A673 (cell line): ENCODE measurements around the gene SMAD3. TPM values are rescaled to one million over a fixed set of nuclear protein-coding genes. Genes with fewer than 3 reads are reported as not detected.

Experiments used
- BruUV-seq: library from RNA; stranded (reverse); fragments of 400-500 nt; replicated peaks from 2 replicates; lab custom pipeline; 2021; lab: Mats Ljungman, UMichigan
- CTCF ChIA-PET: fragments of 300-600 bp; sonication (Branson Sonifier 250); formaldehyde crosslinking; loops from one replicate; lab custom pipeline; 2022; ENCODE audit warnings: antibody characterized with exemption; lab: Charles Lee
- POLR2A ChIA-PET: fragments of 300-600 bp; sonication (Branson Sonifier 250); formaldehyde crosslinking; loops from one replicate; lab custom pipeline; 2022; ENCODE audit warnings: antibody characterized with exemption; ENCODE audit not compliant: low non-redundant PET; lab: Charles Lee
- DNase-seq: peaks from one replicate; pipeline ENCODE4 v3.0.0-alpha.2; 2015; ENCODE audit warnings: low spot score
- H3K27ac ChIP-seq: fragments of 200-600 bp; sonication (generic); 2 replicates; pipeline ENCODE4 v1.5.1; 2016; ENCODE audit warnings: mixed run types, low read depth, mild to moderate bottlenecking, mixed read lengths, antibody characterized with exemption, low read length; ENCODE audit not compliant: poor library complexity, severe bottlenecking
- H3K27me3 ChIP-seq: fragments of 200-600 bp; sonication (generic); replicated peaks from 2 replicates; pipeline ENCODE4 v1.6.1; 2017; ENCODE audit warnings: mixed run types, low read depth, mild to moderate bottlenecking, mixed read lengths, antibody characterized with exemption, low read length; ENCODE audit not compliant: insufficient read depth, poor library complexity
- H3K36me3 ChIP-seq: fragments of 200-600 bp; sonication (generic); 2 replicates; pipeline ENCODE4 v1.6.1; 2016; ENCODE audit warnings: mixed run types, mild to moderate bottlenecking, mixed read lengths, antibody characterized with exemption, low read length; ENCODE audit not compliant: insufficient read depth, poor library complexity, severe bottlenecking
- H3K4me1 ChIP-seq: fragments of 200-600 bp; sonication (generic); 2 replicates; pipeline ENCODE4 v1.6.1; 2017; ENCODE audit warnings: mixed run types, mild to moderate bottlenecking, mixed read lengths, antibody characterized with exemption, low read length; ENCODE audit not compliant: insufficient read depth, poor library complexity, severe bottlenecking
- H3K4me3 ChIP-seq: fragments of 200-600 bp; sonication (generic); 2 replicates; pipeline ENCODE4 v1.5.1; 2016; ENCODE audit warnings: low read depth, mixed run types, mild to moderate bottlenecking, mixed read lengths, low read length; ENCODE audit not compliant: poor library complexity, severe bottlenecking
- H3K9me3 ChIP-seq: fragments of 200-600 bp; sonication (generic); 2 replicates; pipeline ENCODE4 v1.6.1; 2016; ENCODE audit warnings: mixed run types, low read depth, mild to moderate bottlenecking, mixed read lengths, antibody characterized with exemption, low read length; ENCODE audit not compliant: poor library complexity, severe bottlenecking
- EZH2 ChIP-seq: fragments of 200-600 bp; sonication (generic); IDR thresholded peaks from 2 replicates; pipeline ENCODE4 v1.6.1; 2017; ENCODE audit warnings: borderline replicate concordance, low read depth, mild to moderate bottlenecking, mixed read lengths, antibody characterized with exemption, low read length; ENCODE audit not compliant: poor library complexity, severe bottlenecking
- intact Hi-C: fragments of 100-400 bp; cut with micrococcal nuclease; formaldehyde crosslinking; loops from one replicate; pipeline ENCODE4 v1.10.0; 2022; ENCODE audit not compliant: unreplicated experiment
- total RNA-seq: library from RNA; stranded (reverse); gene quantifications from 2 replicates; pipeline ENCODE4 v1.2.3, GENCODE V29; 2021
- TF ChIP-seq, protein P1 (sequence below): fragments of 300-800, 200-600 bp; sonication (generic); conservative IDR thresholded peaks from 2 replicates; pipeline ENCODE4 v1.5.1; 2017; ENCODE audit warnings: low read depth, mild to moderate bottlenecking, antibody characterized with exemption, low read length, moderate library complexity, mixed read lengths

Gene SMAD3
- total RNA-seq, 1 experiment from 2014 or later: 31.0 TPM

- H3K27me3 ChIP-seq: no peaks in the 10 kb centered on the region
- H3K4me1 ChIP-seq: peaks cover 34% of the 10 kb centered on the region
- TF ChIP-seq EZH2: no peak
- TF ChIP-seq, protein P1, sequence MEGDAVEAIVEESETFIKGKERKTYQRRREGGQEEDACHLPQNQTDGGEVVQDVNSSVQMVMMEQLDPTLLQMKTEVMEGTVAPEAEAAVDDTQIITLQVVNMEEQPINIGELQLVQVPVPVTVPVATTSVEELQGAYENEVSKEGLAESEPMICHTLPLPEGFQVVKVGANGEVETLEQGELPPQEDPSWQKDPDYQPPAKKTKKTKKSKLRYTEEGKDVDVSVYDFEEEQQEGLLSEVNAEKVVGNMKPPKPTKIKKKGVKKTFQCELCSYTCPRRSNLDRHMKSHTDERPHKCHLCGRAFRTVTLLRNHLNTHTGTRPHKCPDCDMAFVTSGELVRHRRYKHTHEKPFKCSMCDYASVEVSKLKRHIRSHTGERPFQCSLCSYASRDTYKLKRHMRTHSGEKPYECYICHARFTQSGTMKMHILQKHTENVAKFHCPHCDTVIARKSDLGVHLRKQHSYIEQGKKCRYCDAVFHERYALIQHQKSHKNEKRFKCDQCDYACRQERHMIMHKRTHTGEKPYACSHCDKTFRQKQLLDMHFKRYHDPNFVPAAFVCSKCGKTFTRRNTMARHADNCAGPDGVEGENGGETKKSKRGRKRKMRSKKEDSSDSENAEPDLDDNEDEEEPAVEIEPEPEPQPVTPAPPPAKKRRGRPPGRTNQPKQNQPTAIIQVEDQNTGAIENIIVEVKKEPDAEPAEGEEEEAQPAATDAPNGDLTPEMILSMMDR: no peak
- no peak overlapping the region for H3K4me3 ChIP-seq
- no peaks in the 10 kb centered on the region for H3K9me3 ChIP-seq
- no peak for DNase-seq
- H3K36me3 ChIP-seq: no peaks in the 10 kb centered on the region
- intact Hi-C loops: no loop called here
- BruUV-seq: no TSS peak
- H3K27ac ChIP-seq: no peak overlapping the region
- ChIA-PET POLR2A (no interaction called here), CTCF (no interaction called here)
Observed at GRCh38 chr15:67091980-67092677, 26.7 kb downstream of the SMAD3 start.

DNA sequence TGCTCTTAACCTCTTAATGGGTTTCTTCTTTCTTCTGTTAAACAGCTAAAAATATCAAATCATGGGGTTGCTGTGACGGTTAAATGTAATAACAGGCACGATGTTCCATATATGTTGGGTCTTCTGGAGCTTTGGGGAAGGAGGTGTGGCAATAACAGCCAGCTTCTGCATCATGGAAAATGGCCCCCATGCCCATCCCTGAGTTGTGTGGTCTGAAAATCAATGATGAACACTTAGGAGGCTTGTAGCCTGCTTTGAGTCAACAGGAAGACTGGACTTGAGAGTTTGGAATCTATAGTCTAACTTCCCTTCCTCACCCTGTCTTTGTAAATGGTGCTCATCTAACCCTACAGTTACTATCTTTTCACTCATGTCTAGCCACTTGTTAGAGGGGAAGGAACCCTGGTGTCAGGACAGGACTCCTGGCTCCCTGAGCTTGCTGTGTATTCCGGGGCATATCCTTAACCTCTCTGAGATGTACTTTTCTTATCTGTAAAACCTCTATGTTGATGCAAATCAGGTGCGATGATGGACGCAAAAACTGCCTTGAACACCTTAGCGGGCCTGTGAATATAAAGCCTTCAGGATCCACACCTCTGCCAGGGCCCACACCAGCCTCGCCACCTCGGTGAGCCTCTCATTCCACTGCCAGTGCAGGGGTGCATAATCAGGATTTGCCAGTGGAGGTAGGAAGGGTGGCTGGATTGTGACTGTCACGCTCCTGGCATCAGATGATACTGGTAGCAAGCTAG, 27.5 kb downstream of the SMAD3 start:
- ChIA-PET CTCF (no interaction called here), POLR2A (no interaction called here)
- no peaks in the 10 kb centered on the region for H3K9me3 ChIP-seq
- H3K27ac ChIP-seq: no peak overlapping the region
- H3K27me3 ChIP-seq: no peaks in the 10 kb centered on the region
- H3K4me3 ChIP-seq: no peak overlapping the region
- peaks cover 4% of the 10 kb centered on the region for H3K36me3 ChIP-seq
- BruUV-seq: no TSS peak
- peaks cover 34% of the 10 kb centered on the region for H3K4me1 ChIP-seq
- TF ChIP-seq EZH2: no peak
- TF ChIP-seq, protein P1: no peak
- intact Hi-C loops: no loop called here
- no peak for DNase-seq

GRCh38 chr15:67093504-67093862, 28.1 kb downstream of the SMAD3 start:
- H3K27ac ChIP-seq: no peak overlapping the region
- no peaks in the 10 kb centered on the region for H3K27me3 ChIP-seq
- H3K9me3 ChIP-seq: no peaks in the 10 kb centered on the region
- CTCF ChIA-PET: no interaction called here
- no TSS peak for BruUV-seq
- H3K4me3 ChIP-seq: no peak overlapping the region
- DNase-seq: no peak
- TF ChIP-seq, protein P1: no peak
- no peak for TF ChIP-seq EZH2
- peaks cover 36% of the 10 kb centered on the region for H3K4me1 ChIP-seq
- intact Hi-C loops: no loop called here
- H3K36me3 ChIP-seq: peaks cover 4% of the 10 kb centered on the region
- POLR2A ChIA-PET: no interaction called here
